PC-9 (cell line): ENCODE measurements around the gene GJB4. TPM values are rescaled to one million over a fixed set of nuclear protein-coding genes. Genes with fewer than 3 reads are reported as not detected.

Experiments
- BruUV-seq: library from RNA; stranded (reverse); fragments of 400-500 nt; replicated peaks from 2 replicates; lab custom pipeline; 2021; lab: Mats Ljungman, UMichigan
- CTCF ChIA-PET: fragments of 300-600 bp; sonication (Branson Sonifier 250); formaldehyde crosslinking; loops from one replicate; lab custom pipeline; 2022; ENCODE audit warnings: antibody characterized with exemption; lab: Charles Lee
- POLR2A ChIA-PET: fragments of 300-600 bp; sonication (Branson Sonifier 250); formaldehyde crosslinking; loops from one replicate; lab custom pipeline; 2022; ENCODE audit warnings: antibody characterized with exemption; ENCODE audit not compliant: unreplicated experiment; lab: Charles Lee
- DNase-seq, 2 experiments: peaks; one replicate each; pipeline versions ENCODE4 v3.0.0 to v3.0.0-alpha.2; 2015 to 2022; ENCODE audit warnings: mixed read lengths in 1 of 2
- H2AFZ ChIP-seq: fragments of 200-600 bp; sonication (generic); 2 replicates; pipeline ENCODE4 v1.8.1; 2017; ENCODE audit warnings: antibody characterized with exemption
- H3F3A ChIP-seq: fragments of 200-600 bp; sonication (generic); 2 replicates; pipeline ENCODE4 v1.8.1; 2017; ENCODE audit warnings: antibody characterized with exemption, mild to moderate bottlenecking, low read depth; ENCODE audit not compliant: insufficient read depth
- H3K27ac ChIP-seq: fragments of 200-600 bp; sonication (generic); 2 replicates; pipeline ENCODE4 v1.6.1; 2016; ENCODE audit warnings: mixed run types
- H3K27me3 ChIP-seq: fragments of 200-600 bp; sonication (generic); 2 replicates; pipeline ENCODE4 v1.6.1; 2016; ENCODE audit warnings: low read depth, mixed run types; ENCODE audit not compliant: insufficient read depth
- H3K36me3 ChIP-seq: fragments of 200-600 bp; sonication (generic); 2 replicates; pipeline ENCODE4 v1.6.1; 2016; ENCODE audit warnings: low read depth, mixed run types
- H3K4me1 ChIP-seq: fragments of 200-600 bp; sonication (generic); replicated peaks from 2 replicates; pipeline ENCODE4 v1.6.1; 2016; ENCODE audit warnings: mixed run types; ENCODE audit not compliant: insufficient read depth
- H3K4me2 ChIP-seq: fragments of 200-600 bp; sonication (generic); 2 replicates; pipeline ENCODE4 v1.6.1; 2017; ENCODE audit warnings: mixed run types
- H3K4me3 ChIP-seq: fragments of 200-600 bp; sonication (generic); 2 replicates; pipeline ENCODE4 v1.6.1; 2016; ENCODE audit warnings: mixed run types
- H3K79me2 ChIP-seq: fragments of 200-600 bp; sonication (generic); 2 replicates; pipeline ENCODE4 v1.6.1; 2017; ENCODE audit warnings: low read depth, mixed run types
- H3K9me2 ChIP-seq: fragments of 200-600 bp; sonication (generic); 2 replicates; pipeline ENCODE4 v1.8.1; 2017; ENCODE audit warnings: mild to moderate bottlenecking; ENCODE audit not compliant: insufficient read depth
- H3K9me3 ChIP-seq: fragments of 200-600 bp; sonication (generic); 2 replicates; pipeline ENCODE4 v1.8.1; 2016; ENCODE audit warnings: low read depth; ENCODE audit not compliant: insufficient read depth
- H4K20me1 ChIP-seq: fragments of 200-600 bp; sonication (generic); 2 replicates; pipeline ENCODE4 v1.8.1; 2017; ENCODE audit not compliant: insufficient read depth
- EZH2 ChIP-seq: fragments of 200-600 bp; sonication (generic); IDR thresholded peaks from 2 replicates; pipeline ENCODE4 v1.8.0; 2017; ENCODE audit warnings: antibody characterized with exemption, low read depth
- intact Hi-C: fragments of 100-400 bp; cut with micrococcal nuclease; formaldehyde crosslinking; loops from one replicate; pipeline ENCODE4 v1.10.0; 2022; ENCODE audit not compliant: unreplicated experiment
- total RNA-seq: library from RNA; stranded (reverse); gene quantifications from 2 replicates; pipeline ENCODE4 v1.2.3, GENCODE V29; 2021
- TF ChIP-seq, protein P1 (sequence below): fragments of 200-600 bp; sonication (generic); conservative IDR thresholded peaks from 2 replicates; pipeline ENCODE4 v1.6.1; 2017; ENCODE audit warnings: mixed run types, antibody characterized with exemption, mild to moderate bottlenecking, moderate library complexity

Gene GJB4
- total RNA-seq, 1 experiment from 2014 or later = 5.8 TPM

DNA sequence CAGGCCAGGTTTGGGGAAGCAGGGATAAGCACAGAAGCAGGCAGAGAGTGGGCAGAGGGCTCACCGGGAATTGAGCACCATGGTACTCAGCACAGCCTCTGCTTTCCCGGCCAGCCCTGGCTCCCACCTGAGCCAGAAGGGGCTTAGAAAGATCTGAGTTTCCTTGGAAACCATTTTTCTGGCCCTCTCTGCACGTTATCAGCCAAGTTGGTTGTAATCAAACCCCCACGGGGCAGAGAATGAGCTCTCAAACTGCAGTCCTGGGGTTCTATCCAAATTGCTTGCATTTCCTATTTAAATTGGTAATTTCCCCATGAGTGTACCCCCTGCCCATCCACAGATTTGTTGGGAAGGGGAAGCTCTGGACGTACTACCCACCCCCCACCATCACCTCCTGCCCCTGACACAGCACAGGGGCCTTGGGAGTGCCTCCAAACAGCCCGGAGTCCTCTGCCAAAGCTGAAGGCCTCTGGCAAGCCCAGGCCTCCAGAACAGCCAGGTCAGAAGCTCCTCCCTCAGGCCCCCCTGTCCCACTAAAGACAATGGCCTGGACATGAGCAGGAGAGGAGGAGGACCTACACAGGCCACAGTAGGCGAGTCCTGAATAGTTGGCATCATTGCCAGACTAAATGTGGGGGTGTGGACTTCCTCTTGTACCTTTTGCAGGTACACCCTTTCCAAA lies 47.4 kb upstream of the GJB4 start:
- no peak overlapping the region for H3K27ac ChIP-seq
- ChIA-PET POLR2A (no interaction called here), CTCF (no interaction called here)
- no peak for DNase-seq
- H3K9me2 ChIP-seq = no peaks in the 10 kb centered on the region; the same call in 1 of the 2 replicates
- no peaks in the 10 kb centered on the region for H4K20me1 ChIP-seq
- TF ChIP-seq, protein P1, sequence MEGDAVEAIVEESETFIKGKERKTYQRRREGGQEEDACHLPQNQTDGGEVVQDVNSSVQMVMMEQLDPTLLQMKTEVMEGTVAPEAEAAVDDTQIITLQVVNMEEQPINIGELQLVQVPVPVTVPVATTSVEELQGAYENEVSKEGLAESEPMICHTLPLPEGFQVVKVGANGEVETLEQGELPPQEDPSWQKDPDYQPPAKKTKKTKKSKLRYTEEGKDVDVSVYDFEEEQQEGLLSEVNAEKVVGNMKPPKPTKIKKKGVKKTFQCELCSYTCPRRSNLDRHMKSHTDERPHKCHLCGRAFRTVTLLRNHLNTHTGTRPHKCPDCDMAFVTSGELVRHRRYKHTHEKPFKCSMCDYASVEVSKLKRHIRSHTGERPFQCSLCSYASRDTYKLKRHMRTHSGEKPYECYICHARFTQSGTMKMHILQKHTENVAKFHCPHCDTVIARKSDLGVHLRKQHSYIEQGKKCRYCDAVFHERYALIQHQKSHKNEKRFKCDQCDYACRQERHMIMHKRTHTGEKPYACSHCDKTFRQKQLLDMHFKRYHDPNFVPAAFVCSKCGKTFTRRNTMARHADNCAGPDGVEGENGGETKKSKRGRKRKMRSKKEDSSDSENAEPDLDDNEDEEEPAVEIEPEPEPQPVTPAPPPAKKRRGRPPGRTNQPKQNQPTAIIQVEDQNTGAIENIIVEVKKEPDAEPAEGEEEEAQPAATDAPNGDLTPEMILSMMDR = no peak
- TF ChIP-seq EZH2 = no peak
- H2AFZ ChIP-seq = no peak overlapping the region
- no peaks in the 10 kb centered on the region for H3K36me3 ChIP-seq
- H3F3A ChIP-seq = no peaks in the 10 kb centered on the region
- intact Hi-C loops = no loop called here
- H3K4me3 ChIP-seq = no peak overlapping the region
- no peaks in the 10 kb centered on the region for H3K4me1 ChIP-seq
- no TSS peak for BruUV-seq
- H3K9me3 ChIP-seq = no peaks in the 10 kb centered on the region
- H3K4me2 ChIP-seq = no peak overlapping the region
- peaks cover 34% of the 10 kb centered on the region for H3K27me3 ChIP-seq
- no peaks in the 10 kb centered on the region for H3K79me2 ChIP-seq

DNA sequence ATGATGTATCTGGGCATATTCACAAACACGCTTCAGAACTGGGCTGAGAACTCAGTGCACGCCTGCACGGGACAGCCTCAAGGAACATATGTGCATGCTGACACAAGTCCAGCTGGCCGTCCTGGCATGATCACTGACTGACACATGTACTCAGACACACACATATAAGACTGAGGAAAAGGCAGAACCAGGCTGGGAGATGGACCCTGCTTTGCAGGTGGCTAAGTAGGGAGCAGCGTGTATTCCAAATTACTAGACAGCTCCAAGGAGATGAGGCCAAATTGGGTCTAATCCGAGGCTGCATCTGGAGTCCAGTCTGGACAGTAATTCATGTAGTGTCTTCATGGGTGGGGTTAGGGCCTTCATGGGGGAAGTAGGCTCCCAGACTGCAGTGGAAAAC lies 46.1 kb upstream of the GJB4 start:
- Histone ChIP-seq H4K20me1 (no peaks in the 10 kb centered on the region), H3K27ac (no peak overlapping the region), H3K79me2 (no peaks in the 10 kb centered on the region), H3K27me3 (peaks cover 33% of the 10 kb centered on the region), H3K36me3 (no peaks in the 10 kb centered on the region), H3K4me2 (no peak overlapping the region), H3F3A (no peaks in the 10 kb centered on the region), H3K9me3 (no peaks in the 10 kb centered on the region), H3K4me3 (no peak overlapping the region), H3K4me1 (no peaks in the 10 kb centered on the region), H3K9me2 (no peaks in the 10 kb centered on the region; the same call in 1 of the 2 replicates), H2AFZ (no peak overlapping the region)
- BruUV-seq = no TSS peak
- no peak for DNase-seq
- CTCF ChIA-PET = no interaction called here
- intact Hi-C loops = no loop called here
- no peak for TF ChIP-seq EZH2
- TF ChIP-seq, protein P1 = no peak
- POLR2A ChIA-PET = no interaction called here

DNA sequence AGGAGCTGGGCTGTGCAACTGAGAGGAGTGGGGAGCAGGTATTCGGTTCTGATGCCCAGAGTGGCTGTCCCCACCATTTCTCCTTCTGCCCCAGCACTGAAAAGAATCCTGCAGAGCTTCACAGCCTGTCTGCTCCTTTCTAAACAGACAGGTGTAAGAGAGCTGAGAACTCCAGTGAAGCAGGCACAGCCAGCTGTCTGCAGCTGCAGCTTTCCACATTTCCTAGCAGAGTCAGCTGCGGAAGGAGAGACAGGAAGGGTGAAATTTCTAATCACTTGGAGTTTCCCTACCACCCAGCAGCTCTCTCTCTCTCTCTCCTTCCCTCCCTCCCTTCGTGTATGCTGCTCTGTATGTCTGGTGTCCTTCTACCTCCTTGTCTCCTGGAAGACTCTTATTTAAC lies 45.2 kb upstream of the GJB4 start:
- H3K79me2 ChIP-seq = no peaks in the 10 kb centered on the region
- no peaks in the 10 kb centered on the region for H3K9me3 ChIP-seq
- no TSS peak for BruUV-seq
- no peaks in the 10 kb centered on the region for H4K20me1 ChIP-seq
- no peak overlapping the region for H3K27ac ChIP-seq
- H3K27me3 ChIP-seq = peaks cover 33% of the 10 kb centered on the region
- no peak for DNase-seq
- intact Hi-C loops = no loop called here
- H3K4me1 ChIP-seq = no peaks in the 10 kb centered on the region
- H3K36me3 ChIP-seq = no peaks in the 10 kb centered on the region
- no peak overlapping the region for H2AFZ ChIP-seq
- CTCF ChIA-PET = interaction anchor here (0.6 kb wide), 1 partner anchor 1062 kb away, joined by 3 read pairs; no protein-coding TSS in a partner anchor
- POLR2A ChIA-PET = no interaction called here
- no peak overlapping the region for H3K4me3 ChIP-seq
- no peak overlapping the region for H3K4me2 ChIP-seq
- no peak for TF ChIP-seq EZH2
- TF ChIP-seq, protein P1 = no peak
- no peaks in the 10 kb centered on the region; the same call in 1 of the 2 replicates for H3K9me2 ChIP-seq
- H3F3A ChIP-seq = no peaks in the 10 kb centered on the region
